Measurements from ENCODE around the gene TP53BP1. TPM values are rescaled to one million over a fixed set of nuclear protein-coding genes. Genes with fewer than 3 reads are reported as not detected.
A peak's percentile ranks its signal among the peaks of the same experiment; 100 is the strongest.
"Not testable (repeated sequence)": the region's sequence is repeated elsewhere in the genome, so short reads cannot be mapped to it uniquely, and the experiment has no call there.

The TP53BP1 gene
- total RNA-seq, 1 experiment from 2014 or later: 40.6 TPM

GRCh38 chr15:43420876-43421275, 72.1 kb downstream of the TP53BP1 start:
- no peak for DNase-seq (ENCODE audit: low read depth)

- no peak for DNase-seq (ENCODE audit: low read depth)
Measured at GRCh38 chr15:43420435-43420834, 72.5 kb downstream of the TP53BP1 start.

- no peak for DNase-seq (ENCODE audit: low read depth)
Measured at GRCh38 chr15:43414196-43414595, 78.8 kb downstream of the TP53BP1 start.

GRCh38 chr15:43412096-43412495, 80.9 kb downstream of the TP53BP1 start:
- no peak for DNase-seq (ENCODE audit: low read depth)

GRCh38 chr15:43410572-43411214, 82.3 kb downstream of the TP53BP1 start:
- no peak for DNase-seq (ENCODE audit: low read depth)

GRCh38 chr15:43408789-43409188, 84.2 kb downstream of the TP53BP1 start:
- no peak for DNase-seq (ENCODE audit: low read depth)

- no peak for DNase-seq (ENCODE audit: low read depth)
Measured at GRCh38 chr15:43406808-43407207, 86.1 kb downstream of the TP53BP1 start.

GRCh38 chr15:43406189-43406588, 86.8 kb downstream of the TP53BP1 start:
- DNase-seq (ENCODE audit: low read depth): no peak

- DNase-seq (ENCODE audit: low read depth): no peak
Measured at GRCh38 chr15:43404130-43404529, 88.8 kb downstream of the TP53BP1 start.

GRCh38 chr15:43403616-43404015, 89.3 kb downstream of the TP53BP1 start:
- no peak for DNase-seq (ENCODE audit: low read depth)

GRCh38 chr15:43402255-43402654, 90.7 kb downstream of the TP53BP1 start:
- DNase-seq (ENCODE audit: low read depth): no peak

GRCh38 chr15:43393592-43393991, 99.4 kb downstream of the TP53BP1 start:
- DNase-seq (ENCODE audit: low read depth): not testable (repeated sequence)

GRCh38 chr15:43390723-43391122, 102.2 kb downstream of the TP53BP1 start:
- DNase-seq (ENCODE audit: low read depth): peak; percentile 51

GRCh38 chr15:43383070-43383469, 109.9 kb downstream of the TP53BP1 start:
- DNase-seq (ENCODE audit: low read depth): peak; percentile 42

- DNase-seq (ENCODE audit: low read depth): no peak
Measured at GRCh38 chr15:43382310-43382709, 110.6 kb downstream of the TP53BP1 start.

GRCh38 chr15:43378601-43379000, 114.4 kb downstream of the TP53BP1 start:
- no peak for DNase-seq (ENCODE audit: low read depth)

- peak; percentile 23 for DNase-seq (ENCODE audit: low read depth)
Measured at GRCh38 chr15:43376017-43376705, 116.8 kb downstream of the TP53BP1 start.

- peak; percentile 78 for DNase-seq (ENCODE audit: low read depth)
Measured at GRCh38 chr15:43370975-43371974, 121.7 kb downstream of the TP53BP1 start, which contains the start of the genes TUBGCP4 and ZSCAN29. TSS of gene TUBGCP4 (plus strand) at chr15:43371101. CDS start at chr15:43371355, 254 bp downstream. TSS of gene ZSCAN29 (minus strand) at chr15:43371043. CDS start at chr15:43369913, 1,130 bp downstream.

GRCh38 chr15:43370310-43370974, 122.5 kb downstream of the TP53BP1 start:
- DNase-seq (ENCODE audit: low read depth): peak; percentile 39

- no peak for DNase-seq (ENCODE audit: low read depth)
Measured at GRCh38 chr15:43361313-43361903, 131.5 kb downstream of the TP53BP1 start.

GRCh38 chr15:43360821-43361220, 132.1 kb downstream of the TP53BP1 start:
- DNase-seq (ENCODE audit: low read depth): no peak

Data from M059J (cell line).